ENCODE measurements around the gene KIF13A. TPM values are rescaled to one million over a fixed set of nuclear protein-coding genes. Genes with fewer than 3 reads are reported as not detected.
A peak's percentile ranks its signal among the peaks of the same experiment; 100 is the strongest.
"Not testable (repeated sequence)": the region's sequence is repeated elsewhere in the genome, so short reads cannot be mapped to it uniquely, and the experiment has no call there.

Gene KIF13A
- total and polyA plus RNA-seq, 2 experiments from 2014 or later = 39.1 to 96.9 TPM

DNA sequence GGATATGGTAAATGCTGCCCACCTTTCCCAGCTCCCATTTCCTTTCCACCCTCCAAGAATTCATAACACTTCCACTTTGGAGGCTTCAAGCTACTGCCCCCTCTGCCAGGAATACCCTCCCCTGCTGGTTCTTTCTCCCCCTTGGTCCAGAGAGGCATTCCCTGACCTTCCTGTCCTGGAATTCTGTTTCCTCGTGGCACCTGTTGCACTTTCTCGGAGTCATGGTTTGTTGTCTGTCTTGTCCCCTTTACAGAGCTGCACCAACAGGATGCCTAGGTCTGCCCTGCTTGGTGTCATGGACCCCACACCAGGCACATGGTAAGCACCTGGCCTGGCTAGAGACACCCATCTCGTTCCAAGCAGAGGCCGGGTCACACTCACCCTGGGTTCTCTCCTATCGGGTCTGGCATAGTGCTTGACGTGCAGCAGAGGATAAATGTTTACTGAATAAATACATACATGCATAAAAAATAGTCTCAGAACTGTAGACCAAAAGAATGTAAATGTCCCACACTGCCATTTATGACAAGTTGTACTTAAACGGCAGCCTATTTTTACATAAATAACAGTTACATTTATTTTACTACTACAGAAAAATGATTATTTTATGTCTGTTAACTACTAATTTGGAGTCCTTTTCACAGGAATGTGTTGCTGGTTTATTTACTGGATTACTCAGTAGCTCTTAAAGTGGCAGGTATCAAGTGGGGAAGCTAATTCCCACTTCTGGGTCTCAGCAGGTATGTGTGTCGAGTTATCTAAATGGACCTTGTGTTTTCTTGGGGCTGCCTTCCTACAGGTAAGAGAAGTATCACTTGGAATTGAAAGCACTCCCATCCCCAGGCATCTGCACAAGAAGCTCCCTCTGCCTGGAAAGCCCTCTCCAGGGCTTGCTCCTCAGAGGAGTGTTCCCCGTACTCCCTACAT, 69.3 kb downstream of the KIF13A start:
- H3K4me1 ChIP-seq (ENCODE audit: low read depth) = peaks cover 62% of the 10 kb centered on the region
- TF ChIP-seq, protein P1, sequence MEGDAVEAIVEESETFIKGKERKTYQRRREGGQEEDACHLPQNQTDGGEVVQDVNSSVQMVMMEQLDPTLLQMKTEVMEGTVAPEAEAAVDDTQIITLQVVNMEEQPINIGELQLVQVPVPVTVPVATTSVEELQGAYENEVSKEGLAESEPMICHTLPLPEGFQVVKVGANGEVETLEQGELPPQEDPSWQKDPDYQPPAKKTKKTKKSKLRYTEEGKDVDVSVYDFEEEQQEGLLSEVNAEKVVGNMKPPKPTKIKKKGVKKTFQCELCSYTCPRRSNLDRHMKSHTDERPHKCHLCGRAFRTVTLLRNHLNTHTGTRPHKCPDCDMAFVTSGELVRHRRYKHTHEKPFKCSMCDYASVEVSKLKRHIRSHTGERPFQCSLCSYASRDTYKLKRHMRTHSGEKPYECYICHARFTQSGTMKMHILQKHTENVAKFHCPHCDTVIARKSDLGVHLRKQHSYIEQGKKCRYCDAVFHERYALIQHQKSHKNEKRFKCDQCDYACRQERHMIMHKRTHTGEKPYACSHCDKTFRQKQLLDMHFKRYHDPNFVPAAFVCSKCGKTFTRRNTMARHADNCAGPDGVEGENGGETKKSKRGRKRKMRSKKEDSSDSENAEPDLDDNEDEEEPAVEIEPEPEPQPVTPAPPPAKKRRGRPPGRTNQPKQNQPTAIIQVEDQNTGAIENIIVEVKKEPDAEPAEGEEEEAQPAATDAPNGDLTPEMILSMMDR (IDR thresholded peaks at IDR 0.05; ENCODE audit: low read depth, low read length) = no peak

DNA sequence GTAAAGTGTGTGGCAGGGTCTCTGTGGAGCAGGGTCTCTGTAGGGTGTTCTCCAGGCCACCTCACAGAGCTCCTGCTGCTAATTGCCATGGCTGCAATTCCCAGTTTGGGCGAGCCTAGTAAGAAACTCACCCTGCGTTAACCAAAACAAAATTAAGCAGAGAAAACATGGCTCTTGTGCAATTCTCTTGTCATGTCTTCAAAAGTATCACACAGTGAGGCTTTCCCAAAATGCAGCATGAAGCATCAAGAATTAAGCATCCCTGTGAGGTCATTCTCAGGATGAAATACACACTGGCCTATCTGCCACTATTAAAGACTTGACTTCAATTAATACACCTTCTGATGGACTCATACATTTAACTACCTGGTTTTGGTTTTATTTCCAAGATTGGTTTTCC, 72.8 kb downstream of the KIF13A start:
- no peak overlapping the region for H3K4me3 ChIP-seq
- H3K27ac ChIP-seq = no peak overlapping the region
- no peaks in the 10 kb centered on the region for H3K9me3 ChIP-seq (ENCODE audit: low read depth)
- no peaks in the 10 kb centered on the region for H3K27me3 ChIP-seq
- no peaks in the 10 kb centered on the region for H3K36me3 ChIP-seq
- H3K4me1 ChIP-seq (ENCODE audit: low read depth) = peaks cover 44% of the 10 kb centered on the region
- no peak for DNase-seq (ENCODE audit: low read depth in 1 of 2, low spot score in 1 of 2)
- TF ChIP-seq, protein P1 (IDR thresholded peaks at IDR 0.05; ENCODE audit: low read depth, low read length) = no peak

More for the DNA sequence above, 69.3 kb downstream of the KIF13A start:
- Histone ChIP-seq H3K27ac (peak overlapping the region; percentile 59), H3K9me3 (ENCODE audit: low read depth) (no peaks in the 10 kb centered on the region), H3K27me3 (no peaks in the 10 kb centered on the region), H3K4me3 (no peak overlapping the region), H3K36me3 (no peaks in the 10 kb centered on the region)
- DNase-seq (ENCODE audit: low read depth in 1 of 2, low spot score in 1 of 2) = no peak

DNA sequence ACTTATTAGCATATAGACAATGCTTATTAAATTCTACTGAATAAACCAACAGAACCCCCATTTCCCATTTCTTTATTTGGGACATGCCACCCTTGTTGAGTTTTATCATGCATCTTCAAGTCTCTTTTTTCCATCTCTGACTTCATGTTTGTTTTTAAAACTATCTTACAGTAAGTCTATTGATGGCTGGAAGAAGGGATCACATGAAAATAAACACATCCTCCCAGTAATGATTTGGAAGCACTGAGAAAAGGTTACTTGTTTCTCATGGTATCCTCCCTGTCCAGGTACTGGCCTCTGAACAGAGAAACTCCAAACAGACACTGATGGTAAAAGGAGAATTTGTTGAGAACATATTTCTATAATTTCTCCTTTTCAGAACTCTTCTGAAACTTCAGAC, 74.9 kb downstream of the KIF13A start:
- TF ChIP-seq, protein P1 (IDR thresholded peaks at IDR 0.05; ENCODE audit: low read depth, low read length) = no peak
- DNase-seq (ENCODE audit: low read depth in 1 of 2, low spot score in 1 of 2) = no peak
- H3K27ac ChIP-seq = no peak overlapping the region
- peaks cover 23% of the 10 kb centered on the region for H3K4me1 ChIP-seq (ENCODE audit: low read depth)
- H3K36me3 ChIP-seq = no peaks in the 10 kb centered on the region
- no peaks in the 10 kb centered on the region for H3K9me3 ChIP-seq (ENCODE audit: low read depth)
- H3K27me3 ChIP-seq = no peaks in the 10 kb centered on the region
- no peak overlapping the region for H3K4me3 ChIP-seq

DNA sequence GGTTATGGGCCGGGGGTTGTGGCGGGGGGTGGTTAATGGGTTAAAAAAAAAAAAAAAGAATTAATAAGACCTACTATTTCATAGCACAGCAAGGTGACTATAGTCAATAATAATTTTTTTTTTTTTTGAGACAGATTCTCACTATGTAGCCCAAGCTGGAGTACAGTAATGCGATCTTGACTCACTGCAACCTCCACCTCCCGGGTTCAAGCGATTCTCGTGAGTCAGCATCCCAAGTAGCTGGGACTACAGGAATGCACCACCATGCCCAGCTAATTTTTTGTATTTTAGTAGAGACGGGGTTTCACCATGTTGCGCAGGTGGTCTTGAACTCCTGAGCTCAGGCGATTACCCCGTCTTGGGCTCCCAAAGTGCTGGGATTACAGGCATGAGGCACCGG, 75.8 kb downstream of the KIF13A start:
- DNase-seq (ENCODE audit: low read depth in 1 of 2, low spot score in 1 of 2) = not testable (repeated sequence)

DNA sequence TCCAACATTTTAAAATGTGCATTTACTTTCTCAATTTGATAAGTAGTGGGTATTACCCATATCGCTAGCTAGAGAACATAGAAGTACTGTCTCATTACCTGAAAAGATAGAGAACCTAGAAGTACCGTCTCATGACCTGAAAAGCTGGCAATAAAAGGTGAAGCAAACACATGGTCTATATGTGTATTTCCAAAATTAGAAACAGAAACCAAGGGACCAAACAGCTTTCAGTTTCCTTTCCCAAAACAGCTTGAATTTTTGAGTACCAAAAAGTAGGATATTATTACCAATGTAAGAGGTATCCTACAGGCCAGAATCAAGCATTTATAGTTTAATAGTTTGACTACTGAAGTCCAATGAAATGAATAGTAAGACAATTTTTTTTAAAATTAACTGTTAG, 77.2 kb downstream of the KIF13A start:
- no peak for DNase-seq (ENCODE audit: low read depth in 1 of 2, low spot score in 1 of 2)
- no peak overlapping the region for H3K4me3 ChIP-seq
- H3K4me1 ChIP-seq (ENCODE audit: low read depth) = peaks cover 17% of the 10 kb centered on the region
- TF ChIP-seq, protein P1 (IDR thresholded peaks at IDR 0.05; ENCODE audit: low read depth, low read length) = no peak
- H3K27me3 ChIP-seq = no peaks in the 10 kb centered on the region
- no peaks in the 10 kb centered on the region for H3K36me3 ChIP-seq
- H3K9me3 ChIP-seq (ENCODE audit: low read depth) = no peaks in the 10 kb centered on the region
- no peak overlapping the region for H3K27ac ChIP-seq

More for the DNA sequence above, 75.8 kb downstream of the KIF13A start:
- peaks cover 23% of the 10 kb centered on the region for H3K4me1 ChIP-seq (ENCODE audit: low read depth)
- not testable (repeated sequence) for H3K27ac ChIP-seq; H3K36me3 ChIP-seq; H3K27me3 ChIP-seq; H3K4me3 ChIP-seq; H3K9me3 ChIP-seq (ENCODE audit: low read depth)

DNA sequence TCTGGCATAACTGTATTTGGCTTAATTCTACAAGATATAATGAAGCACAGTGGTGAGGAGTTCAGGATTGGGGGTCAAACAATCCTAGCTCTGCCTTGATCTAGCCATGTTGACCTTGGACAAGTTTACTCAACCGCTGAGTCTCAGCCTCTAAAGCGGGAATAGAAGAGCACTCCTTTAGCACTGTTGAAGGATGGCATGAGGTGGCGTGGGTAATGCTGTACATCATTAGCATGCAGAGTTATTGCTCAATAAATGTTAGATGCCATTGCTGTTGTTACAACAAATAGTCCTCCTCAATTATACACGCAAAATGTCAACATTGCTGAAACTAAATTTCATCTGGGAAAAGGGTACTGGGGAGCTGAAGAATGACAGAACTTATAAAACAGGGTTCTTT, 78.6 kb downstream of the KIF13A start:
- Histone ChIP-seq H3K36me3 (no peaks in the 10 kb centered on the region), H3K27ac (no peak overlapping the region), H3K4me1 (ENCODE audit: low read depth) (peaks cover 25% of the 10 kb centered on the region), H3K27me3 (no peaks in the 10 kb centered on the region), H3K4me3 (no peak overlapping the region), H3K9me3 (ENCODE audit: low read depth) (no peaks in the 10 kb centered on the region)
- TF ChIP-seq, protein P1 (IDR thresholded peaks at IDR 0.05; ENCODE audit: low read depth, low read length) = no peak
- no peak for DNase-seq (ENCODE audit: low read depth in 1 of 2, low spot score in 1 of 2)
